ENCODE measurements around the gene LPAR1. TPM values are rescaled to one million over a fixed set of nuclear protein-coding genes. Genes with fewer than 3 reads are reported as not detected.

The LPAR1 gene
- total and polyA plus RNA-seq, 9 of the 15 experiments (the other 6 are each of a cell fraction or from before 2014, with no cell fraction given) = 0.13 TPM; not detected in 8

DNA sequence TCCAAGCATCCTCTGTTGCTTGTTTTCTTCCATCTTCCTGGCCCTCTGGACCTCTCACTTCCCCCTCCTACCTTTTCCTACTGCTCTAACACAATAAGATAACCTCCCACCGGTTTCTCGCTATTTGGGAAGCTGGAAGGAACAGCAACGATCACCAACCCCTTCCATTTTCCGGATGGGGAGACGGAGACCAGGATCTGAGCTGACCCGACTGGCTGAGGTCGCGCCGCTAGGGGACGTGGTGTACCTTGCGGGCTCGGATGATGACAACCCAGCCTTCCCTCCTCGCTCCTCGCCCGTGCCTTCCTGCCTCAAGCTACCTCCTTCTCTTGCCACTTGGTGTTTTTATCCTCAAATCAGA is 1.9 kb downstream of the LPAR1 start (continued):
- TF ChIP-seq, protein P1, sequence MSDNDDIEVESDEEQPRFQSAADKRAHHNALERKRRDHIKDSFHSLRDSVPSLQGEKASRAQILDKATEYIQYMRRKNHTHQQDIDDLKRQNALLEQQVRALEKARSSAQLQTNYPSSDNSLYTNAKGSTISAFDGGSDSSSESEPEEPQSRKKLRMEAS (CRISPR knock-in tag; IDR thresholded peaks at IDR 0.05) = no peak
- TF ChIP-seq PHB2 (IDR thresholded peaks at IDR 0.05; ENCODE audit: low read depth) (no peak), PATZ1 (CRISPR knock-in tag; IDR thresholded peaks at IDR 0.05; ENCODE audit: borderline replicate concordance) (no peak), TRIM28 (IDR thresholded peaks at IDR 0.05) (no peak)

DNA sequence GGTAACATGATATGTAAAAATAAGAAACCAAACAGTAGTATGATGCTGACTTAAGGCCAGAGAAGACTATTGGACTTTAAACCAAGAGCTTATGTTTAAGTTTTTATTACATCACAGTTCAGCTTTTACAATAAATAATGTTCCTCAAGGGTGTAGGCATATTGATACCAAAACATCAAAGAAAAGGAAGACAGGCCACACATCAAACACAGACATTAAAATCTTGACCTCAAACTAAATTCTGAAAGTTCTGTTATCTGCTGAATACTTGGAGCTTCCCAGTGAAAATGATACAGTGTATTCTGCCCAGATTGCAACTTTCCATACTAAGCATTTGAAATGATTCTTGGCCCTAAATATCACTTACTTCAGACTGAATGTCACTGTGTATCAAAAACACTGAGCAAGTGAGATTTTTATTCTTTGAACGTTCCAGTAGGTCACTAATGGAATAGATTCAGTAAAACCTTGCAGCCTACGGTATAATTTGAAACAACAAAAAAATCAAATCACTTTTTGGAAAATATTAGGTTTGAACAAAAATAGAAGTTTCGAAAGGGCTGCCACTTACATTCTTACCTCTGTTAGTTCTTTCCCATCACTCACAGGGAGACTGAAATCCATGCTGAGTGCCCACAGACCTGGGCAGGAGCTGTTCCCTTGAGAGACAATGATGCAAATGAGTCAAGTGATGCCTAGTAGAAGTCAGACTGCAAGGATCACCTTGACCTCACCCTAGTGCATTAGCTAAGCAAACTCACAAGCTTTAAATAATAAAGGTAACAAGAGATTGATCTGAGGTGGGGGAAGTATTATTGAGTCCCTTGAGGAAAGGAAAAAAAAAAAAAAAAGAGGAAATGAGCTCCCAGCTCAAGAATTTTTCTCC is 2.5 kb downstream of the LPAR1 start:
- H2AFZ ChIP-seq (ENCODE audit: low read depth, low read length) = no peak overlapping the region
- H3K27ac ChIP-seq (ENCODE audit: extremely low read depth, low read depth, low read length) = no peak overlapping the region
- H3K9me3 ChIP-seq (replicated peaks; ENCODE audit: control insufficient read depth, insufficient read depth, low read depth, low read length) = no peaks in the 10 kb centered on the region; the same call in 1 of the 2 replicates
- no peak overlapping the region for H3K9ac ChIP-seq (ENCODE audit: insufficient read depth in 1 of 2, low read depth in 2 of 2, low read length in 2 of 2)
- ATAC-seq = no peak
- CTCF ChIA-PET (ENCODE audit: low intra/inter-chr PET ratio) = no interaction called here
- no peaks in the 10 kb centered on the region for H3K79me2 ChIP-seq (ENCODE audit: control insufficient read depth, insufficient read depth, low read length)
- H3K4me3 ChIP-seq = no peak overlapping the region
- in situ Hi-C loops (cut with MboI) = no loop called here
- H3K36me3 ChIP-seq (ENCODE audit: control insufficient read depth, insufficient read depth, low read length) = no peaks in the 10 kb centered on the region
- DNase-seq (ENCODE audit: extremely low read depth in 1 of 4, low spot score in 3 of 4) = no peak
- POLR2A ChIA-PET = no interaction called here
- no peaks in the 10 kb centered on the region for H3K27me3 ChIP-seq (ENCODE audit: control insufficient read depth in 2 of 2, insufficient read depth in 2 of 2, low read length in 2 of 2)
- 0% methylated on average over 3 of the region's 3 CpGs for WGBS (ENCODE audit: insufficient coverage, low coverage, missing lambda C conversion rate)
- no peaks in the 10 kb centered on the region for H3K9me1 ChIP-seq (ENCODE audit: control insufficient read depth, insufficient read depth, low read length)
- intact Hi-C loops (cut with micrococcal nuclease) = no loop called here
- no peak overlapping the region for H3K4me2 ChIP-seq (ENCODE audit: insufficient read depth, low read length)
- BruUV-seq (replicated peaks) = no TSS peak
- no peaks in the 10 kb centered on the region for H4K20me1 ChIP-seq (replicated peaks; ENCODE audit: control insufficient read depth, insufficient read depth, low read length)
- H3K4me1 ChIP-seq (replicated peaks in 1 of 2; ENCODE audit: control insufficient read depth in 2 of 2, insufficient read depth in 2 of 2, low read length in 2 of 2) = no peaks in the 10 kb centered on the region; a peak in 1 of 5 replicates
- no peak for FAIRE-seq
- TF ChIP-seq HDGF (IDR thresholded peaks at IDR 0.05) (no peak), CLOCK (CRISPR knock-in tag; IDR thresholded peaks at IDR 0.05; ENCODE audit: borderline replicate concordance) (no peak), RAD21 (CRISPR knock-in tag; conservative IDR thresholded peaks at IDR 0.05 in 1 of 2, IDR thresholded peaks at IDR 0.05 in 1 of 2) (no peak), HINFP (tag; conservative IDR thresholded peaks at IDR 0.05; ENCODE audit: low read depth) (no peak), NCOA1 (IDR thresholded peaks at IDR 0.05; ENCODE audit: low read depth) (no peak), CXXC5 (CRISPR knock-in tag; IDR thresholded peaks at IDR 0.05) (no peak), SMARCB1 (IDR thresholded peaks at IDR 0.05; ENCODE audit: insufficient read length, low read depth) (no peak), MCM3 (IDR thresholded peaks at IDR 0.05) (no peak)

Data from K562 (cell line).